HepG2 (cell line): ENCODE results near the gene KDM4D. TPM values are rescaled to one million over a fixed set of nuclear protein-coding genes. Genes with fewer than 3 reads are reported as not detected.

Experiments used
- ATAC-seq: fragments of 200-7000 bp; cut with Tn5 transposase; 3 replicates; pipeline ENCODE4 v1.9.1; 2020; ENCODE audit warnings: mild to moderate bottlenecking, moderate library complexity
- BruUV-seq: library from RNA; stranded (reverse); fragments of 400-500 nt; replicated peaks from 2 replicates; lab custom pipeline; 2021; lab: Mats Ljungman, UMichigan
- CTCF ChIA-PET: fragments of 300-600 bp; formaldehyde crosslinking; extraction: SDS; loops from one replicate; lab custom pipeline; 2021; ENCODE audit warnings: low total read pairs, inconsistent platforms, low intra/inter-chr PET ratio; lab: Yijun Ruan, JAX
- POLR2A ChIA-PET: fragments of 350-600 bp; sonication (Branson Sonifier 250); formaldehyde crosslinking; loops from one replicate; lab custom pipeline; 2020; ENCODE audit warnings: antibody characterized with exemption, inconsistent platforms; lab: Yijun Ruan, JAX
- DNase-seq: peaks from one replicate; pipeline ENCODE4 v3.0.0-alpha.2; 2015; ENCODE audit warnings: low spot score
- FAIRE-seq: peaks from 3 replicates; lab custom pipeline; 2011; peaks lifted over from hg19 to GRCh38; lab: Jason Lieb, UNC
- H2AFZ ChIP-seq: one replicate; pipeline ENCODE4 v1.6.1; 2011; ENCODE audit warnings: low read length, inconsistent platforms
- H3K27ac ChIP-seq: fragments of 300-600 bp; 3 replicates; pipeline ENCODE4 v1.8.0; 2011; ENCODE audit warnings: mixed run types, mild to moderate bottlenecking, mixed read lengths, low read length, inconsistent platforms; ENCODE audit not compliant: insufficient read depth; ENCODE audit errors: extremely low read length
- H3K27me3 ChIP-seq, 2 experiments: fragments of 200-600 bp in 1 of 2; 2 replicates in 1 of 2; 3 replicates in 1 of 2; pipeline versions ENCODE4 v1.6.0 to v1.8.0; 2011; ENCODE audit warnings: low read length in 2 of 2, mild to moderate bottlenecking in 2 of 2, moderate library complexity in 2 of 2, inconsistent platforms in 1 of 2; ENCODE audit not compliant: insufficient read depth in 2 of 2, control insufficient read depth in 1 of 2
- H3K36me3 ChIP-seq, 2 experiments: fragments of 200-600 bp in 1 of 2; replicated peaks in 1 of 2; 2 replicates in 1 of 2; 3 replicates in 1 of 2; pipeline versions ENCODE4 v1.5.1 to v1.8.0; 2011; ENCODE audit warnings: low read length in 2 of 2, inconsistent platforms in 1 of 2; ENCODE audit not compliant: insufficient read depth in 2 of 2, control insufficient read depth in 1 of 2
- H3K4me1 ChIP-seq: 2 replicates; pipeline ENCODE4 v1.5.1; 2012; ENCODE audit warnings: low read length, inconsistent platforms; ENCODE audit not compliant: insufficient read depth
- H3K4me2 ChIP-seq: 2 replicates; pipeline ENCODE4 v1.6.0; 2011; ENCODE audit warnings: low read depth, low read length, inconsistent platforms
- H3K4me3 ChIP-seq, 3 experiments: fragments of 200-600 bp in 1 of 3; sonication (generic), shearing (Covaris generic) in 1 of 3; replicated peaks in 1 of 3; 2 replicates each; pipeline ENCODE4 v1.5.1; 2011 to 2016; ENCODE audit warnings: low read length in 3 of 3, inconsistent platforms in 2 of 3, low read depth in 2 of 3, mild to moderate bottlenecking in 2 of 3, control low read depth in 1 of 3, mixed read lengths in 1 of 3; ENCODE audit not compliant: insufficient read depth in 1 of 3
- H3K79me2 ChIP-seq: one replicate; pipeline ENCODE4 v1.6.1; 2011; ENCODE audit warnings: low read length, inconsistent platforms; ENCODE audit not compliant: insufficient read depth
- H3K9ac ChIP-seq: 2 replicates; pipeline ENCODE4 v1.6.0; 2011; ENCODE audit warnings: mild to moderate bottlenecking, low read depth, low read length, inconsistent platforms; ENCODE audit not compliant: insufficient read depth
- H3K9me3 ChIP-seq: 2 replicates; pipeline ENCODE4 v1.5.1; 2012; ENCODE audit warnings: mild to moderate bottlenecking, low read length
- H4K20me1 ChIP-seq: 2 replicates; pipeline ENCODE4 v1.6.0; 2011; ENCODE audit warnings: inconsistent platforms, mild to moderate bottlenecking, low read length, moderate library complexity; ENCODE audit not compliant: insufficient read depth
- PRPF4 ChIP-seq: fragments of 200-400 bp; formaldehyde crosslinking; IDR thresholded peaks from 2 replicates; pipeline ENCODE4 v1.6.1; 2016; ENCODE audit warnings: low read length, low read depth; ENCODE audit not compliant: poor library complexity, severe bottlenecking
- SOX5 ChIP-seq: IDR thresholded peaks from 2 replicates; pipeline ENCODE4 v1.6.1; 2016; ENCODE audit warnings: borderline replicate concordance
- ZKSCAN1 ChIP-seq: fragments of 150-350 bp; IDR thresholded peaks from 2 replicates; pipeline ENCODE4 v1.6.1; 2014; ENCODE audit warnings: low read length
- ZNF256 ChIP-seq: sonication (generic); formaldehyde crosslinking; conservative IDR thresholded peaks from 2 replicates; pipeline ENCODE4 v1.4.0; 2020; ENCODE audit warnings: missing genetic modification reagents
- ZNF556 ChIP-seq: sonication (generic); formaldehyde crosslinking; IDR thresholded peaks from 2 replicates; pipeline ENCODE4 v1.4.0; 2020; ENCODE audit warnings: mild to moderate bottlenecking, missing genetic modification reagents, borderline replicate concordance
- ZNF605 ChIP-seq: sonication (generic); formaldehyde crosslinking; IDR thresholded peaks from 2 replicates; pipeline ENCODE4 v1.8.0; 2022; ENCODE audit warnings: mild to moderate bottlenecking, missing genetic modification reagents
- WGBS: methylation state at CpG from one replicate; pipeline ENCODE4 v1.1.6; 2017; ENCODE audit warnings: low lambda C conversion rate; 5-methylcytosine and 5-hydroxymethylcytosine counted together
- in situ Hi-C: cut with HindIII; loops from 2 replicates; pipeline ENCODE4 v1.10.0; 2017; ENCODE audit warnings: low pct_unique_long_range_greater_than_20kb; ENCODE audit not compliant: extremely low pct_ligation_motif_present
- intact Hi-C: fragments of 100-400 bp; cut with micrococcal nuclease; formaldehyde crosslinking; loops from one replicate; pipeline ENCODE4 v1.10.0; 2022; ENCODE audit not compliant: unreplicated experiment
- polyA plus RNA-seq, 8 experiments: library from polyadenylated mRNA; depleted of rRNA in 3 of 8; stranded (reverse) in 7 of 8; unstranded in 1 of 8; fragments of >200 nt; fragmentation: Illumina TruSeq in 4 of 8; extraction: Trizol in 4 of 8; gene quantifications; 2 replicates each; pipeline versions ENCODE4 v1.2.1 to v1.2.3, GENCODE V29; 2011 to 2016; ENCODE audit warnings: low read depth in 4 of 8, missing spikeins in 1 of 8, mixed read lengths in 1 of 8; ENCODE audit not compliant: insufficient read depth in 1 of 8
- total RNA-seq, 5 experiments: library from RNA; depleted of rRNA; stranded (reverse); fragments of >200 nt; fragmentation: Illumina TruSeq; extraction: Trizol; gene quantifications; 2 replicates each; pipeline ENCODE4 v1.2.3, GENCODE V29; 2016; ENCODE audit warnings: low read depth in 1 of 5
- TF ChIP-seq, protein P1 (sequence below): sonication (generic); formaldehyde crosslinking; conservative IDR thresholded peaks from 2 replicates; pipeline ENCODE4 v1.4.0; 2020; ENCODE audit warnings: missing genetic modification reagents

The KDM4D gene
- total and polyA plus RNA-seq, 2 of the 13 experiments (the other 11 are each of a cell fraction or from before 2014, with no cell fraction given): 0.96 to 1.3 TPM

GRCh38 chr11:94973099-94973968 is at the start of gene KDM4D, which contains the start of gene CWC15 (continued):
- peak; percentile 40; the same call in 1 of the 2 replicates for TF ChIP-seq ZNF605 (CRISPR knock-in tag)

DNA sequence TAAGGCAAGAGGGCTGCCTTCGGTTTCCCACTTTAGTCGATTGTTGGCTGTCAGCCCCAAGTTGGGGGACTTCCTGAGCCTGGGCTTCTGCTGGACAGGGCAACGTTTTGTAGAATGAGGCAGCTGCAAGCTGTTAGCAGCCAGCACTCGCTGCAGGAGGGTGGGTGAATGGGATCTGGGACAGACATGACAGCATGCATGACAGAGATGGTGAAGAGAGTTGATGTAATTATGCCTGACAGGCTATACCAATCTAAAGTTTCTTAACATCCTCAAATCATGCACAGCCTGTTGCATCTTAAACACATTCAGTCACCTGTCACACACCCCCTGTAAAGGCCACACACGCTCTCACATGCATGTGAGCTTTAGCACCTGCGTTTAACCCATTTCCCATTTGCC is 49.3 kb upstream of the KDM4D start:
- Histone ChIP-seq H4K20me1 (no peaks in the 10 kb centered on the region), H3K27me3 (no peaks in the 10 kb centered on the region; a peak in 2 of 5 replicates), H3K9me3 (no peaks in the 10 kb centered on the region), H3K4me2 (no peak overlapping the region), H3K9ac (no peak overlapping the region), H3K4me1 (peaks cover 8% of the 10 kb centered on the region), H2AFZ (no peak overlapping the region), H3K27ac (no peak overlapping the region), H3K79me2 (no peaks in the 10 kb centered on the region), H3K4me3 (no peak overlapping the region), H3K36me3 (no peaks in the 10 kb centered on the region)
- FAIRE-seq (no peak), DNase-seq (no peak), ATAC-seq (no peak)
- no TSS peak for BruUV-seq
- in situ Hi-C loops: no loop called here
- intact Hi-C loops: no loop called here
- 38% methylated on average over 4 of the region's 6 CpGs for WGBS
- ChIA-PET POLR2A (no interaction called here), CTCF (no interaction called here)
- TF ChIP-seq, protein P1, sequence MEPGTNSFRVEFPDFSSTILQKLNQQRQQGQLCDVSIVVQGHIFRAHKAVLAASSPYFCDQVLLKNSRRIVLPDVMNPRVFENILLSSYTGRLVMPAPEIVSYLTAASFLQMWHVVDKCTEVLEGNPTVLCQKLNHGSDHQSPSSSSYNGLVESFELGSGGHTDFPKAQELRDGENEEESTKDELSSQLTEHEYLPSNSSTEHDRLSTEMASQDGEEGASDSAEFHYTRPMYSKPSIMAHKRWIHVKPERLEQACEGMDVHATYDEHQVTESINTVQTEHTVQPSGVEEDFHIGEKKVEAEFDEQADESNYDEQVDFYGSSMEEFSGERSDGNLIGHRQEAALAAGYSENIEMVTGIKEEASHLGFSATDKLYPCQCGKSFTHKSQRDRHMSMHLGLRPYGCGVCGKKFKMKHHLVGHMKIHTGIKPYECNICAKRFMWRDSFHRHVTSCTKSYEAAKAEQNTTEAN: no peak
- TF ChIP-seq SOX5 (no peak), ZNF556 (no peak), ZNF256 (CRISPR knock-in tag) (no peak), ZKSCAN1 (no peak), PRPF4 (no peak)
